ENCODE measurements around the gene TMIE.

DNA sequence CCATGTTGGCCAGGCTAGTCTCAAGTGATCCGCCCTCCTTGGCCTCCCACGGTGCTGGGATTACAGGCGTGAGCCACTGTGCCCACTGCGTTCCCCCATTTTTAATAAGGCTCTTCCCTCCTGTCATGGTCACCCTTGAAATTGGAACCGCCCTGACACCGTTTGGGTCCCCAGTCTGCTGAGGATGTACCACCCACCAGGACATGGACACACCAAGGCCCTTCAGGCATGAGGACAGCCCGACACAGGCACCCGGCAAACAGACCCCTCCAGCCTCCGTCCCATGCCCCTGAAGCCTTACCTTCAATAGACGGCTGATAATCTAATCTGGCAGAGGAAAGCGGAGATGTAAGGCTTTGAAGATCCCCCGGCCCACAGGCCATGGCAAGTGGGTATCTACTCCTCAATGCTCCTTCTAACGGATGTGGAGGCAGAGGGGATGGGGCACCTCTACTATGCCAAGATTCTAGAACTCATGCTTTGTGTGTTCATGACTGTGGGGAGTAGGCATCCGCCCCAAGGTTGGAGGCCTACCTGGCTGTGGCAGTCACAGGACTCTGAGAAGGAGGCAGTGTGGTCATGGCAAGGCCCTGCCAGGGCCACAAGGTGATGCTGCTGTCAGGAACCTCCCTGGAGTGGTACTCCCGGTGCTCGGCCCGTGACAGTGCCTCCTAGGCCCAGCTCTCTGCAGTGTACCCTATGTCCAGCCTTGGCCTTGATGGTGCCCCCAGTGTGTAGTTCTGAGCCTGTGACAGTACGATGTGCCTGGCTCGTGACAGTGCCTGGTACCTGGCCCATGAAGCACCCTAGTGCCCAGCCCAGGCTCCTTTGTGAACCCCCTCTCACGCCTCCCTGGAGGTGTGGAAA is 35.0 kb downstream of the TMIE start:
- TF ChIP-seq BRCA1 (IDR thresholded peaks at IDR 0.05; ENCODE audit: low read depth, low read length) = no peak
- no peak for TF ChIP-seq CTCF (IDR thresholded peaks at IDR 0.05 in 2 of 3, conservative IDR thresholded peaks at IDR 0.05 in 1 of 3; ENCODE audit: control insufficient read depth in 2 of 3, extremely low read depth in 1 of 3, insufficient read depth in 1 of 3, low read depth in 3 of 3, low read length in 3 of 3)
- no peak for TF ChIP-seq POLR2AphosphoS5 (IDR thresholded peaks at IDR 0.05; ENCODE audit: low read length)
- TF ChIP-seq, protein P1, sequence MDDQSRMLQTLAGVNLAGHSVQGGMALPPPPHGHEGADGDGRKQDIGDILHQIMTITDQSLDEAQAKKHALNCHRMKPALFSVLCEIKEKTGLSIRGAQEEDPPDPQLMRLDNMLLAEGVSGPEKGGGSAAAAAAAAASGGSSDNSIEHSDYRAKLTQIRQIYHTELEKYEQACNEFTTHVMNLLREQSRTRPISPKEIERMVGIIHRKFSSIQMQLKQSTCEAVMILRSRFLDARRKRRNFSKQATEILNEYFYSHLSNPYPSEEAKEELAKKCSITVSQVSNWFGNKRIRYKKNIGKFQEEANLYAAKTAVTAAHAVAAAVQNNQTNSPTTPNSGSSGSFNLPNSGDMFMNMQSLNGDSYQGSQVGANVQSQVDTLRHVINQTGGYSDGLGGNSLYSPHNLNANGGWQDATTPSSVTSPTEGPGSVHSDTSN (IDR thresholded peaks at IDR 0.05; ENCODE audit: insufficient replicate concordance, low read depth, low read length) = no peak
- TF ChIP-seq RELA (IDR thresholded peaks at IDR 0.05; ENCODE audit: borderline replicate concordance, partially characterized antibody) = no peak
- TF ChIP-seq SREBF2 (IDR thresholded peaks at IDR 0.05; ENCODE audit: low read length) = no peak

Data from GM12878 (cell line).